Putamen (tissue), 1 donor: ENCODE results near the gene ZNF415.
"Not testable (repeated sequence)": the region's sequence is repeated elsewhere in the genome, so short reads cannot be mapped to it uniquely, and the experiment has no call there.

Experiments
- DNase-seq: peaks from one replicate; pipeline ENCODE4 v3.0.0-alpha.2; 2016; ENCODE audit warnings: low spot score

ZNF415 gene

DNA sequence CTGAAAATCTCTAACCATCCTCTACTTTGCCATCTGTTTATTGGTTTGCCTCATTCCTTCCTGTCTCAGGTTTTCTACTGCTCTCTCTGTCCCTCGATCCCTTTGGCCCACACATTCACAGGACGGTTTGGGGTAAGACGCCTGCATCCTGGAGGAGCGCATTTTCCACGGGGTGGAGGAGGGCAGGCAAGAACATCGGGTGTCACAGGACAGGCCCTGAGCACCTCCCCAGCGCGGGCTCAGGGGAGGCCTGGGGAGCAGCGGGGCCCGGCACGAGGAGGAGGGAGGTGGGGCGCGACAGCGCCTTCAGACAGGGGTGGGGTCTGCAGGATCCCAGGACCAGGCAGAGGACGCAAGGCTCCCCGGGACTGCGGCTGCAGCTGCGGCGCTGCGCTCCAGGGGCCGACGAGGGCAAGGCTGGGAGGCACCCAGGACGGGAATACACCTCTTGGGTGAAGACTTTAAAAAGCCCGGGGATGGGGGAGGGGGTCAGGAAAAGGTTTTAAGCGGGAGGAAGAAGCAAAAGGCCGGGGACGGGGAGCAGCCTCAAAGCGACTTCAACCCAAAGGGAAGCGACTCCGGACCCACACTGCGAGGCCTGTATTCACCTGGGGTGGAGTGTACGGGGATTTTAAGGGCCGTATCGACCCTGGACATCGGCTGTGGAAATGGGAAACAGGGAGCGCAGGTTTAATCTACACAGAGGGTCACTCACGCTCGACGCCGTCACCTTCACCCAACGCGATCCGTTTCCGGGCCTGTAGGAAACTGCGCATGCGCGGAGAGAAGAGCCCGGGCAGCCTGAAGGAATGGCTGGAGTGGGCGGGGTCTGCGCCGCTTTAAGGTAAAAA is at the start of gene ZNF415:
TSS of gene ZNF415 (minus strand) at position 770 of the 851 bp plus-strand sequence. CDS start 10,234 bp downstream, outside the sequence.
- peak; percentile 75 for DNase-seq

DNA sequence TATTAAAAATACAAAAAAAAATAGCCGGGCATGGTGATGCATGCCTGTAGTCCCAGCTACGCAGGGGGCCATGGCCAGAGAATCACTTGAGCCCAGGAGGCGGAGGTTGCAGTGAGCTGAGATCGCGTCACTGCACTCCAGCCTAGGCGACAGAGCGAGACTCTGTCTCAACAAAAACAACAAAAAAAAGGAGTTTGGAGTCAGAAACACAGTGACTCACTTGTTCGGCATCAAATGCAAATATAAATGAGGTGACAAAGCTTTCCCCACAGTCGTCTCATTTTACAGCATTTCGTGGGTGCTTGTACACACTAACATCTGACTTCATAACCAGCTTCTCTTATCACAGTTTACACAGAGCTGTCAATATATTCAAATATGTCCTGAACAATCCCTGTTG is 49.5 kb upstream of the ZNF415 start:
- no peak for DNase-seq

DNA sequence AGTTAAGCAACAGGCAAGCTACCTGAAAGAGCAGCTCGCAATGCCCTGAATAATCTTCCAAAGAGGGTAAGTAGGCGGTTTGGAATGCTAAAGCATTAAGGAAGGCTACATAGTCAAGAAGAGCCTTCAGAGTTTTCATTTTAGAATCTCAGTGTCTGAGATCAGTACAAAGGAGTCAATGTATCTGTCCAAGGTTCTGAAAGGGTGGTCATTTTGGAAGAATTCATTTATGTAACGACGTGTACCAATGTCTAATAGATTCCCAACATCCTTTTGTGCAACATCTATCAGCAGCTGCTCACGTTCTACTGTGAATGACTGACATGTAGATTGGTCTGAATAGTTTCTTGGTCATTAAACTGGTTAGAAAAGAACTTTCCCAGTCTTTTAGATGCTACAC is 45.3 kb upstream of the ZNF415 start:
- DNase-seq = no peak

DNA sequence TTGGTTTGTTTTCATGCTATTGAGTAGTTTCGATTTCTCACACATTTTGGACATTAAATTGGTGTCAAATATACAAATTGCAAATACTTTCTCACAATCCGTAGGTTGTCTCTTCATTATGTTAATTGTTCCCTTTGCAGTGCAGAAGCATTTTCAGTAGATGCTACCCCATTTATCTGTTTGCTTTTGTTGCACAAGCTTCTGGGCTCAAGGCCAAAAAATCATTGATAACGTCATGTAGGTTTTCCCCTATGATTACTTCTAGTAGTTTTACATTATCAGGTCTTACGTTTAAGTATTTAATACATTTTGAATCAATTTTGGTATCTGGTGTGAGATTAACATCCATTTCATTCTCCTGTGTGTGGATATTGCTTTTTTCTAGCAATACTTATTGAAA is 40.2 kb upstream of the ZNF415 start:
- no peak for DNase-seq

DNA sequence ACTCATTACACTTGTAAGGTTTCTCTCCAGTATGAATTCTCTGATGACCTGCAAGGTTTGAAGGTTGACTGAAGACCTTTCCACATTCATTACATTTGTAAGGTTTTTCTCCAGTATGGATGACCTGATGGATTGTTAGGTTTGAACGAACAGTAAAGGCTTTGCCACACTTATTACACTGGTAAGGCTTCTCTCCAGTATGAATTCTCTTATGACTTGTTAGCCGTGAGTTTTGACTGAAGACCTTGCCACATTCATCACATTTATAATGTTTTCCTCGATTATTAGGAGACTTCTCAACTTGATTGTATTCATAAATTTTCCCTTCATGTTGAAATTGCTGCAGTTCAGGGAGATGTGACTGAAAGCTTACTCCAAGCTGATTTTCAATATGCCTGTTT is 33.0 kb upstream of the ZNF415 start:
- no peak for DNase-seq

DNA sequence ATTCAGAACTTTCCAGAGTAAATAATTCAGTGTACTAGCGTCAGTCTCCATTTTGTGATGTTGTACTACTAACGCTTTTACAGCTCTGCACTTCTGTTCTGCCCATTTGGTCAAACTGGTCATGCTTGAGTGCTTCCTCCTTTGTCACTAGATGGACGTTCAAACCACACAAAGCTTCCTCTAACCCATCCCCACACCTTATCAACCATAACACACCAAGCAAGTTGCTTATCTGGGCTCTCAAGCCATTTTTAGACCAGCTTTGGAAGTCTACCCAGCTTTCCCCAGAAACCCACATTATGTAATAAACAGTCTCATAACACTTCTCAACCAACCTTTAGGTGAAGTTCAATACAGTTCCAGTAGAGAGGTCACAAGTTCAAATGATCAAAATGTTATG is 28.4 kb upstream of the ZNF415 start:
- no peak for DNase-seq

DNA sequence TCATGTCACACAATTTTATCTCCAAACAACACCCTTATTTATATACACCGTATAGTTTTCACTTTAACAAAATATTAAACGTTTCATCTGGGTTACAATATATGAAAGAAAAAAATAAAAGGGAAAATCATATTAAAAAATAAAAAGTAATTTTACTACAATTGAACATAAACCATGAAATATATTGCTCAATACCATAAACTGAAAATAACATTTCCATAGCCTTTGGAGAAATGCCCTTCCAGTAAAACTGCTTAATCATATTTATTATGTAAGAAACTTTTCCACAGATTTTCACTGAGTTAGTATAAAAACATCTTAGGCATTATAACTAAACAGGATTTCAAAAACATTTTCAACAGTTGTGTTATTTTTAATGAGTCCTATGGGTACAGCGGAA is 27.6 kb upstream of the ZNF415 start:
- DNase-seq = no peak

DNA sequence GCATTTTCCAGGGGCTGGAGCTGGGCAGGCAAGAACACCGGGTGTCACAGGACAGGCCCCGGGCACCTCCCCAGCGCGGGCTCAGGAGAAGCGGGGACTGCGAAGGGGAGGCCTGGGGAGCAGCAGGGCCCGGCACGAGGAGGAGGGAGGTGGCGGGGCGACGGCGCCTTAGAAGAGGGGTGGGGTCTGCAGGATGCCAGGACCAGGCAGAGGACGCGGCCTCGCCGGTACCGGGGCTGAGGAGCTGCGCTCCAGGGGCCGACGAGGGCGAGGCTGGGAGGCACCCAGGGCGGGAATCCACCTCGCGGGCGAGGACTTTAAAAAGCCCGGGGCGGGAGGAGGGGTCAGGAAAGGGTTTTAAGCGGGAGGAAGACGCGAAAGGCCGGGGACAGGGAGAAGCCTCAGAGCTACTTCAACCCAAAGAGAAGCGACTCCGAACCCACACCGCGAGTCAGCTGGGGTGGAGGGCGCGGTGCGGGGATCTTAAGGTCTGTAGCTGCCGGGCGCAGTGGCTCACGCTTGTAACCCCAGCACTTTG is 25.5 kb upstream of the ZNF415 start:
- DNase-seq = peak; percentile 25

DNA sequence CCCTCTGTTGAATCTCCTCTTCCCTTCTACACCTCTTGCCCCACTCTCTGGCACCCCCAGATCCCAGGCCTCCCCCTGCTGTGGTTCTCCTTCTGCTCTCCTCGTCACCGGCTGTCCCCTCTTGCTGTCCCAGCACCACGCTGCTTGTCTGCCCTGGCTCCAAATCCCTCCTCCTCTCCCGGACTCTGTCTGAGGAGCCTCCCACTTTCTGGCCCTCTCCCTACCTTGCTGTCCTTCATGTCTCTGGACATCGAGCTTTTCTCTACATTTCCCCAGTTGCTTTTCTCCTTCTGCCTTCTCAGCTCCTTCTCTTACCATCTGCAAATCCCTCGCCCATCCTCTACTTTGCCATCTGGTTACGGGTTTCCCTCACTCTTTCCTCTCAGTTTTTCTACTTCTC is 24.9 kb upstream of the ZNF415 start:
- DNase-seq = no peak

DNA sequence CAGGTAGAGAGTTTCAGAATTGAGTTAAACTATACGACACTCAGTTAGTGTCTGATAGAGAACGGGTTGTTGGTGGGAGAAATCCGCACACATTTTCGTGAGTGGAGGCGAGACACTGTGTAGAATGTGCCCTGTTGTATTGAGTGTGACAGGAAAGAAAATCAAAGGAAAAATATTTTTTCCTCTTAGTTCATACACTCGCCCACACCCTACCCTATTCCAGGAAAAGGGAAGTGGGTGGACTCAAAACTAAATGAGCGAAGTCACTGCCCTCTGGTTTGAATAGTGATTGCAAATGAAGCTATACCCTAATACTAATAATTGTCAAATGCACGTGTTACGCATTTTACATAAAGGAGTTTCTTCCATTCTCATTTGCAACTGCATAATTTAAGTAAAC is 24.1 kb upstream of the ZNF415 start:
- no peak for DNase-seq

DNA sequence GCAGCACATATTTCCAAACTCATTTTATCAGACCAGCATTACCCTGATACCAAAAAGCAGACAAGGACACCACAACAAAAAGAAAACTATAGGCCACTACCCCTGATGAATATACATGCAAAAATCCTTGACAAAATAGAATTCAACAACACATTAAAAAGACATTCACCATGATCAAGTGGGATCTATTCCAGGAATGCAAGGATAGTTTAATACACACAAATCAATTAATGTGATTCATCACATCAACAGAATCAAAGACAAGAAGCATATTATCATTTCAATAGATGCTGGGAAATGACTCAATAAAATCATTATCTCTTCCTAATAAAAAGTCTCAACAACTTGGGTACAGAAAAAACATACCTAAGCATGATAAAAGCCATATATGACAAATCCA is 14.9 kb upstream of the ZNF415 start:
- DNase-seq = no peak

DNA sequence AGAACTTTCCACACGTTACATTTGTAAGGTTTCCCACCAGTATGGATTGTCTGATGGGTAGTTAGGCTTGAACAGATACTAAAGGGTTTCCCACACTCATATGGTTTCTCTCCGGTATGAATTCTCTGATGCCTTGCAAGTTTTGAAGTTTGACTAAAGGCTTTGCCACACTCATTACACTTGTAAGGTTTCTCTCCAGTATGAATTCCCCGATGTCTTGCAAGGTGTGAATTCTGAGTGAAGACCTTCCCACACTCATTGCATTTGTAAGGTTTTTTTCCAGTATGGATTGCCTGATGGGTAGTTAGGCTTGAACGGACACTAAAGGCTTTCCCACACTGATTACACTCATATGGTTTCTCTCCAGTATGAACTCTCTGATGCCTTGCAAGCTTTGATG is 7.6 kb upstream of the ZNF415 start:
- no peak for DNase-seq

DNA sequence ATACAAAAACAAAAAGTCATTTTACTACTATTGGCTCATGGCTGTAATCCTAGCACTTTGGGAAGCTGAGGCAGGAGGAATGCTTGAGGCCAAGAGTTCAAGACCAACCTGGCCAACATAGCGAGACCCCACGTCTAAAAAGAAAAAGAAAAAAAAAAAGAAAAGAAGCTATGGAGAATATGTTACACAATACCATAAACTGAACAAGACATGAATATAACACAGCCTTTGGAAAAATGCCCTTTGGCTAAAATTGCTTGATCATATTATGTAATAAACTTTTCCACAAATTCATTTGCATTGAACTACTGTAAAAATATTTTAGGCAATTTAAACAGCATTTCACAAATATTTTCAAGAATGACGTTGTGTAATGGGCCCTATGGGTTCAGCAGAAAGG is 3.7 kb upstream of the ZNF415 start:
- no peak for DNase-seq

DNA sequence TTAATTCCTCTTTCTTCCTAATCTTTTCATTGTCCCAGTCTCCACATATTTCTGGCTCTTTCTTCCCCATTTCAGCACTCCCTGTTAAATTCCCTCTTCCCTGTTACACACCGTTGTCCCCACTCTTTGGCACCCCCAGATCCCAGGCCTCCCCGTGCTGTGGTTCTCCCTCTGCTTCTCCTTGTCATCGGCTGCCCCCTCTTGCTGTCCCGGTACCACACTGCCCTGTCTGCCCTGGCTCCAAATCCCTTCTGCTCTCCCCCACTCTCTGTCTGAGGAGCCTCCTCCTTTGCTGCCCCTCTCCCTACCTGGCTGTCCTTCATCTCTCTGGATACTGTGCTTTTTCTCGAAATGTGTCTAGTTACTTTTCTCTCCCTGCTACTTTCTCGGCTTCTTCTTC is 983 bp downstream of the ZNF415 start:
- no peak for DNase-seq

DNA sequence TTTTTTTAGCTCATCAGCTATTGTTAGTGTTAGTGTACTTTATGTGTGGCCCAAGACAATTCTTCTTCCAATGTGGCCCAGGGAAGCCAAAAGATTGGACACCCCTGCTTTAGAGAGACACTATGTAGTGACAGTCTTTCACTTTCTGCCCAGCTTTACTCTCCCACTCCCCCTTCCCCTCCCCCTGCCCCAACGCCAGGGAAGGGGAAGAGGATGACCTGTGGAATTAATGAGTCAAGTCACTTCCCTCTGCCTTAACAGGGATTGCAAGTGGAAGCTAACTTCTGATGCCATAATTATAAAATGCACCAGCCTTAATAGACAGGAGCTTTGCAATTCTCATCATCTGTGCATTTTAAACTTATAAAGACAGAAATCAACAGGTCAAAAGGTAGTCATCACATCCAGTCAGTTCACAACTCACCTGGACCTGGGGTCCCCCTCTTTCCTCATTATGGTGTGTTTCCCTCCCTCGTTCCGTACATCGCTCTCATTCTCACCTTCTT is 1.6 kb downstream of the ZNF415 start:
- DNase-seq = no peak

DNA sequence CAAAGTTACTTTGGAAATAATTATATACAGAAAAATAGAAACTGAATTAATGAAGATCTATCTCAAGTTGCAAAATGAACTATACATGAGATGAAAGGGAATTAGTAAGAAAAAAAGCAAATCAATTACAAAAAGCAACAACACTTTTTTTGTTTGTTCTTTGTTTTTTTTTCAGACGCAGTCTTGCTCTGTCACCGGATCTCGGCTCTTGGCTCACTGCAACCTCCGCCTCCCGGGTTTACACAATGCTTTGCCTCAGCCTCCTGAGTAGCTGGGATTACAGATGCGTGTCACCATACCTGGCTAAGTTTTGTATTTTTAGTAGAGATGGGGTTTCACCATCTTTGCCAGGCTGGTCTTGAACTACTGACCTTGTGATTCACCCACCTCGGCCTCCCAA is 2.2 kb downstream of the ZNF415 start:
- no peak for DNase-seq

DNA sequence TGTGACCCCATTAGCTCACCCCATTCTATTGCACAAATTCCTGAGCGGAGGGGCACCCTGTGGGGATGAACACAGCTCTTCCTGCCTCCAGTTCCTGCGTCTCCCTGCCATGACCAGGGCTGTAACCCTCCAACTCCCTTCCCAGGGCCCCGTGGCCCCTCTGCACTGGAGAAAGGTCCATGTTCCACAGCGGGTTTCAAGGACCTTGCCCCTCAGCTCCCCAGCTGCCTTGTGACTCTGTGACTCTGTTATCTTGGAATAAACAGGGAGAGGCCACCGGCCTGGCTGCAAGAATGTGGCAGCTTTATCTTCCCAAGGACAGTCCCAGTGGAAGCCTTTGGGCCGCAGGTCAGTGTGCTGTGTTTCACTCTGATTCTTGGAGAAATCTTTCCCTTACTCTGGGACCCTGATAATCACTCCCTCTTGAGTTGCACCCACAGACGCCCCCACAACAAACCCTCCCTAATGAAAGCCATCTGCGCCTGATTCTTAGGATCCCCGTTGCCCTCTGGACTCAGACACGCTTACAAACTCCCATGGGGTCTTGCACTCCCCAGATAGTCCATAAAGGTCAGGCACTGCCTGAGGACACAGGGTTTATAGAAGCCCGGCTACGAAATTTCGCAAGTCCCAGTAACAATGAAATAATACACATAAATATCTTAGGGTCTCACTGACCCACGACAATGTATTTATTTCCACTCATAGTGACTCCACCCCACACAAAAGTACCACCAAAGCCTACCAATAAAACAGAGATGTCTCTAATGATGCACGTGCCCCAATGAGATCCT is 5.8 kb downstream of the ZNF415 start:
- not testable (repeated sequence) for DNase-seq

DNA sequence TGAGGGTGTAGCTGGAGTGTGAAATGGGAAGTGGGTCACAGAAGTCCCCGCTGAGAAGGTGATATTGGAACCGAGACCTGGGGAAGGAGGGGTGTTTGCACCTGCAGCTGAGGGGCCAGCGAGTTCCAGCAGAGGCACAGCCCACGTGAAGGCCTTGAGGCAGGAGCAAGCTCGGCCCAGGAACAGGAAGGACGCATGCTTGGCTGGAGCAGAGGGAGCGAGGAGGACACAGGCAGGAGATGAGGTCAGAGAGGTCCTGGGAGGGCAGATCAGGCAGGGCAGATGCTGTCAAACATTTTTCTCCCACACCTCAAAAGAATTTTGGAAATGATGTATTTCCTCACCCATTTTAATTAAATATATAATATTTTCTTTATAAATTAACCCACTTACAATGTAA is 9.3 kb downstream of the ZNF415 start:
- DNase-seq = no peak

DNA sequence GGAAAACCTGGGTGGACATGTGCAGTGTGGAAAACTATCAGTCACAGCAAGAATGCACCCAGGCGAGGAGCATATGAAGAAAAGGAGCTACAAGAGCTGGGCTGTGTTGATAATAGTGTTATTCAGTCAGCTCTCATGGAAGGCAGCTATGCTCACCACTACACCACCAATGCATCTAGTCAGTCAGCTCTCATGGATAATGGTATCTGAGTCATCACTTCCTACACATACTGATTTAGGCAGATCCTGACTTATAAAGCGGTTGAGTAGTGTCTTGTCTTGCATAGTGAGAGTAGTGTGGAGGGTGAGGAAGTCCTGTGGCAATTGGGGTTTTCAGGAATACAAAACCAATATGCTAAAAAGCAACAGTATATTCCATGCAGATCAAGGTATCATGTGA is 20.4 kb downstream of the ZNF415 start:
- DNase-seq = peak; percentile 49

DNA sequence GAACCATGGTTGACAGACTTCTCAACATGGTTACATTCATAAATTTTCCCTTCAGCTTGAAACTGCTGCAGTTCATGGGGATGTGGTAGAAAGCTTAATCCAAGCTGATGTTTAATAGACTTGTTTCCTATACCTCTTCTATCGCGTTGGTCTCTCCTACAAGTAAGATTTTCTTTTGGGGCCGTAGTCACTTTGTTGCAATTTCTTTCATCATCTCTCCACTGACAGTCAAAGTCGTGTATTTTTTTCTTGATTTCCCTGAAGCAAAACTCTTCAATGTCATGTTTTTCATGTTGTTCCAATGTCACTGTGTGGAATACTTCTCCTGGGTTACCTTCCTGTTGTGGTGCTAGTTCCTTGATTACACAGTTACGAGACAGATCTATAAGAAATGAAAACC is 23.2 kb downstream of the ZNF415 start:
- DNase-seq = no peak

DNA sequence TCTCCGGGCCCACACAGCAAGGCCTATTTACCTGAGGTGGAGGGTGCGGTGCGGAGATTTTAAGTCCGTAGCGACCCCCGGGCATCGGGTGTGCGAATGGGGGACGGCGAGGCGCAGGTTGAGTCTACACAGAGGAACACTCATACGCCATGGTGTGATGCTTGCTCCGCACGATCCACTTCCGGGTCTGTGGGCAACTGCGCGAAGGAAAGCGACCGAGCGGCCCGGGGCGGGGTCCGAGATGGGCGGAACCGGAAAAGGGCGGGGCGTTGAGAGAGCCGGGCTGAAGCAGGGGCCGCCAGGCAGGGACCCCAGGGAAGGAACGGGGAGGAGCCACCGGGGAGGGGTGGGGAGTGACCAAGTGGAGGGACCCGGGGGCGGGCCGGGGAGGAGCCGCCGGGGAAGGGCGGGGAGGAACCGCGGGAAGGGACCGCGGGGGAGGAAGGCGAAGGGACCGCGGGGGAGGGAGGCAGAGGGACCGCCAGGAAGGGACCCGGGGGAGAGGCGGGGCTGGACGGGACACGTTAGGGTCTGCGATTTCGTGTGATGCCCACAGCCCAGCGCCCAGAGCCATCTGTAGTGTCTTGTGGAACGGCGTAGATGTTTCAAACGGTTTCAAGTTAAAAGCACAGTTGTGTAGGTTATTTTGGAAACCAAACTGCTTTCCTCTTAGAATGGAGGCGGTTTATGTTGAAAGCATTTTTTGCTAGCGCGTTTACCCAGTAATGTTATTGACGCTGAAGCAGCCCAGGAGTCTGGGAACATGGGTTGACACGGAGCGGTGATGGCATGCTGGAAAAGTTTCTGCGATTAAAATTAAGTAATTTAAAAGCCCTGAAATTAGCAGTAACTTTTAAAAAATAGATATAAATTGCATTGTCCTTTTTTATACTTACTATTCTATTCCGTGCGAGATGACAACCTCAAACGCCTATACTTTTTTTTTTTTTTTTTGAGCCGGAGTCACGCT is 29.2 kb downstream of the ZNF415 start, which contains the start of gene ZNF160:
TSS of gene ZNF160 (minus strand) at position 189 of the 970 bp plus-strand sequence. CDS start 17,146 bp downstream, outside the sequence.
- DNase-seq = peak; percentile 97
